ENCODE measurements around the gene ZNF184. TPM values are rescaled to one million over a fixed set of nuclear protein-coding genes. Genes with fewer than 3 reads are reported as not detected.
A peak's percentile ranks its signal among the peaks of the same experiment; 100 is the strongest.
"Not testable (repeated sequence)": the region's sequence is repeated elsewhere in the genome, so short reads cannot be mapped to it uniquely, and the experiment has no call there.

Gene ZNF184
- total and polyA plus RNA-seq, 9 donors = 8.4 to 15.1 (median 9.9) TPM

GRCh38 chr6:27426045-27426620, 46.8 kb downstream of the ZNF184 start:
- no peak for DNase-seq
- Histone ChIP-seq H3K4me1 (ENCODE audit: control insufficient read depth, insufficient read depth, low read length) (no peaks in the 10 kb centered on the region), H3K4me3 (ENCODE audit: low read length) (no peak overlapping the region), H3K9me3 (replicated peaks; ENCODE audit: control insufficient read depth, low read depth, low read length) (peaks cover 2% of the 10 kb centered on the region), H3K36me3 (ENCODE audit: control insufficient read depth, insufficient read depth, low read length) (no peaks in the 10 kb centered on the region), H3K27ac (ENCODE audit: low read length) (no peak overlapping the region), H3K27me3 (ENCODE audit: control insufficient read depth, insufficient read depth, low read length) (no peaks in the 10 kb centered on the region)
- 82% methylated on average over 4 of the region's 4 CpGs for WGBS (ENCODE audit: insufficient coverage)

- H3K27me3 ChIP-seq (ENCODE audit: control insufficient read depth, insufficient read depth, low read length); H3K27ac ChIP-seq (ENCODE audit: low read length); H3K36me3 ChIP-seq (ENCODE audit: control insufficient read depth, insufficient read depth, low read length); H3K4me1 ChIP-seq (ENCODE audit: control insufficient read depth, insufficient read depth, low read length); H3K9me3 ChIP-seq (replicated peaks; ENCODE audit: control insufficient read depth, low read depth, low read length); DNase-seq; H3K4me3 ChIP-seq (ENCODE audit: low read length): not testable (repeated sequence)
- WGBS (ENCODE audit: insufficient coverage) = 88% methylated on average over 25 of the region's 36 CpGs
These were observed 48.1 kb downstream of the ZNF184 start for GRCh38 chr6:27424851-27425250.

- WGBS (ENCODE audit: insufficient coverage) = 63% methylated on average over 18 of the region's 32 CpGs
- Histone ChIP-seq H3K27me3 (ENCODE audit: control insufficient read depth, insufficient read depth, low read length) (no peaks in the 10 kb centered on the region), H3K4me1 (ENCODE audit: control insufficient read depth, insufficient read depth, low read length) (no peaks in the 10 kb centered on the region), H3K36me3 (ENCODE audit: control insufficient read depth, insufficient read depth, low read length) (no peaks in the 10 kb centered on the region), H3K9me3 (replicated peaks; ENCODE audit: control insufficient read depth, low read depth, low read length) (no peaks in the 10 kb centered on the region), H3K27ac (ENCODE audit: low read length) (no peak overlapping the region), H3K4me3 (ENCODE audit: low read length) (peak overlapping the region; percentile 3)
- DNase-seq = peak; percentile 68
These were observed 50.1 kb downstream of the ZNF184 start for GRCh38 chr6:27422651-27423332.

- H3K27ac ChIP-seq (ENCODE audit: low read length) = no peak overlapping the region
- no peaks in the 10 kb centered on the region for H3K27me3 ChIP-seq (ENCODE audit: control insufficient read depth, insufficient read depth, low read length)
- no peaks in the 10 kb centered on the region for H3K4me1 ChIP-seq (ENCODE audit: control insufficient read depth, insufficient read depth, low read length)
- H3K9me3 ChIP-seq (replicated peaks; ENCODE audit: control insufficient read depth, low read depth, low read length) = no peaks in the 10 kb centered on the region
- H3K36me3 ChIP-seq (ENCODE audit: control insufficient read depth, insufficient read depth, low read length) = no peaks in the 10 kb centered on the region
- H3K4me3 ChIP-seq (ENCODE audit: low read length) = no peak overlapping the region
- DNase-seq = no peak
These were observed 53.5 kb downstream of the ZNF184 start for GRCh38 chr6:27419363-27419762.

- Histone ChIP-seq H3K27ac (ENCODE audit: low read length) (no peak overlapping the region), H3K36me3 (ENCODE audit: control insufficient read depth, insufficient read depth, low read length) (no peaks in the 10 kb centered on the region), H3K27me3 (ENCODE audit: control insufficient read depth, insufficient read depth, low read length) (no peaks in the 10 kb centered on the region), H3K4me1 (ENCODE audit: control insufficient read depth, insufficient read depth, low read length) (no peaks in the 10 kb centered on the region), H3K9me3 (replicated peaks; ENCODE audit: control insufficient read depth, low read depth, low read length) (no peaks in the 10 kb centered on the region), H3K4me3 (ENCODE audit: low read length) (no peak overlapping the region)
- DNase-seq = no peak
- WGBS (ENCODE audit: insufficient coverage) = no CpG with 5 or more reads among the region's 2 CpGs
These were observed 57.0 kb downstream of the ZNF184 start for GRCh38 chr6:27415898-27416297.

- Histone ChIP-seq H3K27me3 (ENCODE audit: control insufficient read depth, insufficient read depth, low read length) (no peaks in the 10 kb centered on the region), H3K4me3 (ENCODE audit: low read length) (no peak overlapping the region), H3K36me3 (ENCODE audit: control insufficient read depth, insufficient read depth, low read length) (no peaks in the 10 kb centered on the region), H3K27ac (ENCODE audit: low read length) (no peak overlapping the region), H3K9me3 (replicated peaks; ENCODE audit: control insufficient read depth, low read depth, low read length) (no peaks in the 10 kb centered on the region), H3K4me1 (ENCODE audit: control insufficient read depth, insufficient read depth, low read length) (no peaks in the 10 kb centered on the region)
- DNase-seq = no peak
- no CpG with 5 or more reads among the region's 1 CpG for whole genome bisulfite sequencing (ENCODE audit: insufficient coverage)
These were observed 57.9 kb downstream of the ZNF184 start for GRCh38 chr6:27414996-27415395.

- H3K27ac ChIP-seq (ENCODE audit: low read length) = no peak overlapping the region
- H3K36me3 ChIP-seq (ENCODE audit: control insufficient read depth, insufficient read depth, low read length) = no peaks in the 10 kb centered on the region
- no peaks in the 10 kb centered on the region for H3K9me3 ChIP-seq (replicated peaks; ENCODE audit: control insufficient read depth, low read depth, low read length)
- no peak for DNase-seq
- H3K4me3 ChIP-seq (ENCODE audit: low read length) = no peak overlapping the region
- 86% methylated on average over 4 of the region's 4 CpGs for WGBS (ENCODE audit: insufficient coverage)
- no peaks in the 10 kb centered on the region for H3K4me1 ChIP-seq (ENCODE audit: control insufficient read depth, insufficient read depth, low read length)
- no peaks in the 10 kb centered on the region for H3K27me3 ChIP-seq (ENCODE audit: control insufficient read depth, insufficient read depth, low read length)
These were observed 58.6 kb downstream of the ZNF184 start for GRCh38 chr6:27414300-27414699.

GRCh38 chr6:27407153-27407814, 65.6 kb downstream of the ZNF184 start:
- DNase-seq = peak; percentile 12
- 57% methylated on average over 3 of the region's 8 CpGs for WGBS (ENCODE audit: insufficient coverage)
- H3K36me3 ChIP-seq (ENCODE audit: control insufficient read depth, insufficient read depth, low read length) = no peaks in the 10 kb centered on the region
- H3K27ac ChIP-seq (ENCODE audit: low read length) = no peak overlapping the region
- H3K9me3 ChIP-seq (replicated peaks; ENCODE audit: control insufficient read depth, low read depth, low read length) = no peaks in the 10 kb centered on the region
- no peak overlapping the region for H3K4me3 ChIP-seq (ENCODE audit: low read length)
- peaks cover 3% of the 10 kb centered on the region for H3K4me1 ChIP-seq (ENCODE audit: control insufficient read depth, insufficient read depth, low read length)
- H3K27me3 ChIP-seq (ENCODE audit: control insufficient read depth, insufficient read depth, low read length) = no peaks in the 10 kb centered on the region

GRCh38 chr6:27406085-27406484, 66.8 kb downstream of the ZNF184 start:
- peaks cover 3% of the 10 kb centered on the region for H3K4me1 ChIP-seq (ENCODE audit: control insufficient read depth, insufficient read depth, low read length)
- peak; percentile 43 for DNase-seq
- H3K27ac ChIP-seq (ENCODE audit: low read length) = no peak overlapping the region
- H3K9me3 ChIP-seq (replicated peaks; ENCODE audit: control insufficient read depth, low read depth, low read length) = no peaks in the 10 kb centered on the region
- WGBS (ENCODE audit: insufficient coverage) = 78% methylated on average over 2 of the region's 3 CpGs
- H3K27me3 ChIP-seq (ENCODE audit: control insufficient read depth, insufficient read depth, low read length) = no peaks in the 10 kb centered on the region
- H3K36me3 ChIP-seq (ENCODE audit: control insufficient read depth, insufficient read depth, low read length) = peaks cover 1% of the 10 kb centered on the region
- H3K4me3 ChIP-seq (ENCODE audit: low read length) = no peak overlapping the region

GRCh38 chr6:27400877-27401642, 71.8 kb downstream of the ZNF184 start:
- no peak for DNase-seq
- Histone ChIP-seq H3K4me1 (ENCODE audit: control insufficient read depth, insufficient read depth, low read length) (no peaks in the 10 kb centered on the region), H3K27me3 (ENCODE audit: control insufficient read depth, insufficient read depth, low read length) (no peaks in the 10 kb centered on the region), H3K4me3 (ENCODE audit: low read length) (no peak overlapping the region), H3K9me3 (replicated peaks; ENCODE audit: control insufficient read depth, low read depth, low read length) (peaks cover 12% of the 10 kb centered on the region), H3K27ac (ENCODE audit: low read length) (no peak overlapping the region), H3K36me3 (ENCODE audit: control insufficient read depth, insufficient read depth, low read length) (peaks cover 11% of the 10 kb centered on the region)
- WGBS (ENCODE audit: insufficient coverage) = 100% methylated on average over 1 of the region's 16 CpGs

Data from muscle of leg (tissue), 11 donors.